GM12801 (cell line): ENCODE measurements around the gene DNAAF9.

Experiments
- TF ChIP-seq, protein P1 (sequence below): IDR thresholded peaks from one replicate; pipeline ENCODE4 v1.5.1; 2011; ENCODE audit warnings: control low read depth; ENCODE audit not compliant: insufficient read length; ENCODE audit errors: extremely low read depth

The DNAAF9 gene

DNA sequence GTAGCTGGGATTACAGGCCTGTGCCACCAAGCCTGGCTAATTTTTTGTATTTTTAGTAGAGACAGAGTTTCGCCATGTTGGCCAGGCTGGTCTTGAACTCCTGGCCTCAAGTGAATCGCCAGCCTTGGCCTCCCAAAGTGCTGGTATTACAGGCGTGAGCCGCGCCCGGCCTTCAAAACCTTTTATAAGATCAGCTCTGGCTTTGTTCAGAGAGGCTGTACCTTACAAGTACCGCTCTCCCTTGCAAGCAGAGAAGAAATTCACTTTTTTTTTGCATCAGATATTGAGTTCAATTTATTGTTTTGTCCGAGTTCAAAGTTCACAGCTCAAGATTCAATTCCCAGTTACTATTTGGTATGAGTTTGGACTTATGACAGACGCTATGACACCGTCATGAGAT lies 1.9 kb upstream of the DNAAF9 start:
- TF ChIP-seq, protein P1, sequence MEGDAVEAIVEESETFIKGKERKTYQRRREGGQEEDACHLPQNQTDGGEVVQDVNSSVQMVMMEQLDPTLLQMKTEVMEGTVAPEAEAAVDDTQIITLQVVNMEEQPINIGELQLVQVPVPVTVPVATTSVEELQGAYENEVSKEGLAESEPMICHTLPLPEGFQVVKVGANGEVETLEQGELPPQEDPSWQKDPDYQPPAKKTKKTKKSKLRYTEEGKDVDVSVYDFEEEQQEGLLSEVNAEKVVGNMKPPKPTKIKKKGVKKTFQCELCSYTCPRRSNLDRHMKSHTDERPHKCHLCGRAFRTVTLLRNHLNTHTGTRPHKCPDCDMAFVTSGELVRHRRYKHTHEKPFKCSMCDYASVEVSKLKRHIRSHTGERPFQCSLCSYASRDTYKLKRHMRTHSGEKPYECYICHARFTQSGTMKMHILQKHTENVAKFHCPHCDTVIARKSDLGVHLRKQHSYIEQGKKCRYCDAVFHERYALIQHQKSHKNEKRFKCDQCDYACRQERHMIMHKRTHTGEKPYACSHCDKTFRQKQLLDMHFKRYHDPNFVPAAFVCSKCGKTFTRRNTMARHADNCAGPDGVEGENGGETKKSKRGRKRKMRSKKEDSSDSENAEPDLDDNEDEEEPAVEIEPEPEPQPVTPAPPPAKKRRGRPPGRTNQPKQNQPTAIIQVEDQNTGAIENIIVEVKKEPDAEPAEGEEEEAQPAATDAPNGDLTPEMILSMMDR: no peak

DNA sequence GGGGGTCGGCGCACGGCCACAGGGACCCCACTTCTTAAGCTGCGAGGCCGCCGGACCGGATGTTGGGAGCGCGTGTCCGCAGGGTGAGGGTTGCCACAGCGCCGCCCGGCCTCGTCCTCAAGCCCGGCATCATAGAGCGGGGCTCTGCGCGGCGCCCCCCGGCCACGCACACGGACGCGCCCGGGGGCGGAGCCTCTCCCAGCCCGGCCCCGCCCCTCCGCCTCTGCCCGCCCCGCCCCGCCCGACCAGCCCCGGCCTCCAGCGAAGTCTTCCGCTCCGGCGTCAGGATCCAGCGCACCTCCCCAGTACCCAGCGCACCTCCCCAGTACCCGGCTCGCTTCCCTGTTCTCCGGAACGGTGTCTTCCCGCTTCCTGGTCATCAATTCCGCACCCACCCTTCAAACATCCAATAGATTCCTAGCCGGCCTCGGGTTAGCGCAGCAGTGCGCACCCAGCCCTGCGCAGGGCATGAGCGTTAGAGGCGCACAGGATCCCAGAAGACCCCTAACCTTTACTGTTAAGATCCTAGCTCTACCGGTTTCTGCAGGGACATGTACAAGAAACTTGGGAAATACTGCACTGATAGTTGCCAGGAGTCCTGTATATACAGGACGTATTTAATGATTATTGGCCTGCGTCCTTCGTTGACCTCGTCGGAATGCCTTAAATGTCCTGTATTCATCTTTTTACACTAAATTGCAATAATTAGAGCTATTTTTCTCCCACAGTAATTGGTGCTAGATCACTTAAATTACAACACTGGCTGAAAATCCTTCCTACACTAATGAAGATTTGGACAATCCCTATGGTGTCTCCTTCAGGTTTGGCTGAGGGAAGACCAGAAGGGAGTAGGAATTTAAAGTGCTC lies 535 bp upstream of the DNAAF9 start:
- TF ChIP-seq, protein P1: no peak

DNA sequence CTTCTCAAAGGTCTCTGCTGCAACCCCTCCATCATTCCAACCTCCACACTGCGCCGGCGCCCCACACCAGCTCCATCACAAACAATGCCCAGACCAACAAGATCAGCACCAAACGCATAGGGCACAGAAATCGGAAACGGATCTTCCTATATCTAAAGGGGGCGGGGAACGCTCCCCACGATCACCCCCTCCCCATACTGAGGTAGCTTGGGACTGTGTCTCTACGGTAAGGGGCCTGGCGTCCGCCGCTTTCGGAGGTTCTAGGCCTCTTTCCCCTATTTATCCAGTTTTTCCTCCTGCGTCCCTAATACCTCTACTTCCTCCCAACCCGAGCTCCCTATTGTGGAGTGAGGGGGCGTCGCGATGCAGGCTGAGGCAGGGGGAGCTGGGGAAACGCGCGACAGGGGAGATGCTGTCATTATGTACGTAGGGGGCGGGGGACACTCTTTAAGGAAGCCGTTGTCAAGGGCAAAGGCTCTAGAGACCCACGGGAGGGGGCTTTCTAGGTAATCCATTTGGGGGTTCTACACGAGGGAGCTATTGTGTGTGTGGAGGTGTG lies 909 bp downstream of the DNAAF9 start:
- TF ChIP-seq, protein P1: no peak

DNA sequence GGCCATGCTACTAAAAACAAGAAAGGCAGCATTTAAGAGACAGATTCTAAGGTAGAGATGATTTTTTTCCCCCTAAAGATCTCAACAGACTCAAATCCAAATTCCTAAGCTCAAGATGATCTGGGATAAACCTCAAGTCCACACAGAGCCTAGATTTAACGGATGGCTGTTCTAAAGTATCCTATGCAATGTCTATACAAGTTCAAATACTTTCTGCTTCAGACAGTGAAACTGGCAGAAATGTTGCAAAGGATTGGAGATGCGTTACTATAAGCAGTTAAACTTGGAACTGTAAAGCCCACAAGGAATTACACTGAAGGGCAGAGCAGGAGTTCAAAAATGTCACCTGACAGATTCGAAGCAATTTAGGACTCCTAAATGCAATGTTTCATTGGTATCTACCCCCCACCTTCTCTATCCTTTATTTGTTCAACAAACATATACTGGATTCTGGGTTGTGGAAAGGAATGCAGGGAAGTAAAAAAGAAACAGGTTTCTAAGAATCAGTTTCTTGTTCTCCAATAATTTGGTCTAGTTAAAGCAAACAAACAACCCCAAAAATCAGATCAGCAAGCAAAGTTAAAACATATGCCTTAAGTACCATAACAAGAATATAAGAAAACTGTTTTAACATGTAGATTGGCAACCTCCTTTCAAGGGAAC lies 1.6 kb downstream of the DNAAF9 start:
- TF ChIP-seq, protein P1: no peak

DNA sequence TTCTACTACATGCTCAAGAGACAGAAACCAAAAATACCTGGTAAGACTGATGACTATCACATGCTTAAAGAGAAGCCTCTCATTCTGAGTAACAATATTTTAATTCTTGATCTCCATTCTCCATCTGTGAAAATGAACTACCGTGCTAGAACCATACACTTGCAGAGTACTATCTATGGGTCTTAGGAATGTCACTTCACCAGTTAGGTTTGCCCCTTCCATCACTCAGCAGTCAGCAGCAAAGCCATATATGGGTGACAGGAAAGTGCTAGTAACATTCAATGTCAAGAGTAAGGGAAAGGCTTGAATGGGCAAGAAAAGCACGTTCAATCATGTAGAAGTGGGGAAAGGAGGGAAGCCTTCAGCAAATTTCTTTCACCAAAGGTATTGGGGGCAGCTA lies 2.3 kb downstream of the DNAAF9 start:
- TF ChIP-seq, protein P1: no peak

DNA sequence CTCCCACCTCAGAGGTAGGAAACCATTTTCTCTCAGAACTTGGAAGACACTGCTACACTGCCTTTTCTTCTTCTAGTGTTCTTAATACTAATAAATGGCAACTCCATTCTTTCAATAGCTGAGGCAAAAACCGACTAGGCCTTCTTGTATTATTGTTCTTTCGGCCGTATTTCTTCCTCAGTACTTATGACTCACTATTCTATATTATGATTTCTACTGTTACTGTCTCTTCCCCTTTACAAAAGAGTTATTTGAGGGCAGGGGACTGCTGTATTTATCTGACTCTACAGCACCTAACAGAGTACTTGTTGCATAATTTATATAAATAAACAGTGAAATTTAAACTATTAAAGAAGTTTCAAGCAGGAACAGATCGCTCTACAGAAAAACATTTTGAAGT lies 3.1 kb downstream of the DNAAF9 start:
- TF ChIP-seq, protein P1: no peak

DNA sequence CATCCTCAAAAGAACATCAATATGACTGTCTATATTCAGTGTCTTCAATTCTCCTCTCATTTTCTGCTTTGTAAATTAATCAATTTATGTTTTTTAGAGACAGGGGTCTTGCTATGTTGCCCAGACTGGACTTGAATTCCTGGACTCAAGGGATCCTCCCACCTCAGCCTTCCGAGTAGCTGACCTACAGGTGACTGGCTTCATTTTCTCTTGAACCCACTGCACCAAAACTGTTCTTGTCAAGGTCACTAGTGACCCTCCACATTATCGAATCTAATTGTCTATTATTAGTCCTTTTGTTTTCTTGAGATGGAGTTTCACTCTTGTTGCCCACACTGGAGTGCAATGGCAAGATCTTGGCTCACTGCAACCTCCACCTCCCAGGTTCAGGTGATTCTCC lies 3.7 kb downstream of the DNAAF9 start:
- TF ChIP-seq, protein P1: no peak
